ENCODE results near the gene LSM4. TPM values are rescaled to one million over a fixed set of nuclear protein-coding genes. Genes with fewer than 3 reads are reported as not detected.

Gene LSM4
- total and polyA plus RNA-seq, 2 experiments from 2014 or later = 591 to 637 TPM

DNA sequence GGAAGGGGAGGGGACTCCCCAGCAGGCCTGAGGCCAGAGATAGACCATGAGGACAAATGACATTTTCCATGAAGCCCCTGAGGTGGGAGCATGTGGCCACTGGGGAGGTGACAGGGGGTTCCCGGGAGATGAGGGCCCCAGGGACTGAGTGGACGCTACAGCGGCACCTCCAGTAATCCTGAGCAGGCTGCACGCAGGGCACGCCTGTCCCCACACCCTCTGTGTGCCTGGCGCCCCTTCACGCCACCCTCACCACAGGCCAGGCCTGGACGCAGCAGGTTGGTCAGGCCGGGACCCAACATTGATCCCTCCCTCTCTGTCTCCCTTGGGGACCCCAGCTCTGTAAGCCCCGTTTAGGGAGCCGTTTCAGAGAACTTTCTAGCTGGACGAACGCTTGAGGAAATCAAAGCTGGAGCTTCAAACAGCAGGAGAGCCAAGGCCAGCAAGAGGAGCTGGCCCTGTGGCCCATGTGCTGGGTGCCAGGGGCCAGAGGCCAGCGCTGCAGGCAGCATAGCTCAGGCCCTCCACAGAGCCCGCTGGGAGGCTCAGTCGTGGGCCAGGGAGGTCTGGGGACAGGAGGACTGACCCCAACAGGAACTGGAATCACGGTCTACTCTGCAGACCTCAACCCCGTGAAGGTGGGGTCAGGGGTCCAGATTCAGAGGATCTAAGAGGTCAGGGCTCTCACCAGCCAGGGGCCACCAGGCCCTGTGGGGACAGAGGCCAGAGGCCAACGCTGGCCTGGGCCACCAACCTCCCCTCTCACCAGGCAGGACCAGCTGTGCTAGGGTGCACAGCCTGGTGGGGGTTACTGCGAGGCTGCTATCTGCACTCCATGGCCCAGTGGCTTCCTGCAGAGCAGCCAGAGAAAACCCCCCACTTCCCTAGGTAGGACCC lies 14.6 kb downstream of the LSM4 start:
- DNase-seq (ENCODE audit: low spot score) (no peak), ATAC-seq (no peak)
- no peak overlapping the region for H3K4me3 Mint-ChIP-seq
- Histone ChIP-seq H3K4me2 (no peak overlapping the region), H3K27ac (ENCODE audit: low read depth) (no peak overlapping the region), H3K36me3 (ENCODE audit: insufficient read depth) (peaks cover 12% of the 10 kb centered on the region; the same call in 1 of the 2 replicates), H2AFZ (no peak overlapping the region), H4K20me1 (replicated peaks; ENCODE audit: insufficient read depth) (peaks cover under 1% of the 10 kb centered on the region; the same call in 1 of the 2 replicates), H3K9me2 (ENCODE audit: insufficient read depth) (no peaks in the 10 kb centered on the region), H3K27me3 (ENCODE audit: insufficient read depth) (no peaks in the 10 kb centered on the region), H3K4me3 (no peak overlapping the region), H3F3A (replicated peaks; ENCODE audit: low read depth) (peaks cover 36% of the 10 kb centered on the region), H3K4me1 (ENCODE audit: insufficient read depth) (peaks cover 29% of the 10 kb centered on the region), H3K79me2 (replicated peaks; ENCODE audit: insufficient read depth) (0 out of 2 replicates have a peak, but pooled peaks cover 8% of the 10 kb centered on the region)
- TF ChIP-seq STAT1 (IDR thresholded peaks at IDR 0.05; ENCODE audit: unreplicated experiment) = no peak
- TF ChIP-seq ZNF331 (CRISPR knock-in tag; IDR thresholded peaks at IDR 0.05; ENCODE audit: low read depth) = no peak
- TF ChIP-seq EZH2phosphoT487 (IDR thresholded peaks at IDR 0.05; ENCODE audit: unreplicated experiment) = no peak
- TF ChIP-seq, protein P1, sequence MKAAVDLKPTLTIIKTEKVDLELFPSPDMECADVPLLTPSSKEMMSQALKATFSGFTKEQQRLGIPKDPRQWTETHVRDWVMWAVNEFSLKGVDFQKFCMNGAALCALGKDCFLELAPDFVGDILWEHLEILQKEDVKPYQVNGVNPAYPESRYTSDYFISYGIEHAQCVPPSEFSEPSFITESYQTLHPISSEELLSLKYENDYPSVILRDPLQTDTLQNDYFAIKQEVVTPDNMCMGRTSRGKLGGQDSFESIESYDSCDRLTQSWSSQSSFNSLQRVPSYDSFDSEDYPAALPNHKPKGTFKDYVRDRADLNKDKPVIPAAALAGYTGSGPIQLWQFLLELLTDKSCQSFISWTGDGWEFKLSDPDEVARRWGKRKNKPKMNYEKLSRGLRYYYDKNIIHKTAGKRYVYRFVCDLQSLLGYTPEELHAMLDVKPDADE (IDR thresholded peaks at IDR 0.05) = no peak
- no peak for TF ChIP-seq ZNF114 (CRISPR knock-in tag; IDR thresholded peaks at IDR 0.05)
- TF ChIP-seq NANOG (IDR thresholded peaks at IDR 0.05; ENCODE audit: borderline replicate concordance) = no peak
- no peak; the same call in 1 of the 2 replicates for TF ChIP-seq POLR2AphosphoS5 (IDR thresholded peaks at IDR 0.05; ENCODE audit: low read depth)
- TF ChIP-seq, protein P2, sequence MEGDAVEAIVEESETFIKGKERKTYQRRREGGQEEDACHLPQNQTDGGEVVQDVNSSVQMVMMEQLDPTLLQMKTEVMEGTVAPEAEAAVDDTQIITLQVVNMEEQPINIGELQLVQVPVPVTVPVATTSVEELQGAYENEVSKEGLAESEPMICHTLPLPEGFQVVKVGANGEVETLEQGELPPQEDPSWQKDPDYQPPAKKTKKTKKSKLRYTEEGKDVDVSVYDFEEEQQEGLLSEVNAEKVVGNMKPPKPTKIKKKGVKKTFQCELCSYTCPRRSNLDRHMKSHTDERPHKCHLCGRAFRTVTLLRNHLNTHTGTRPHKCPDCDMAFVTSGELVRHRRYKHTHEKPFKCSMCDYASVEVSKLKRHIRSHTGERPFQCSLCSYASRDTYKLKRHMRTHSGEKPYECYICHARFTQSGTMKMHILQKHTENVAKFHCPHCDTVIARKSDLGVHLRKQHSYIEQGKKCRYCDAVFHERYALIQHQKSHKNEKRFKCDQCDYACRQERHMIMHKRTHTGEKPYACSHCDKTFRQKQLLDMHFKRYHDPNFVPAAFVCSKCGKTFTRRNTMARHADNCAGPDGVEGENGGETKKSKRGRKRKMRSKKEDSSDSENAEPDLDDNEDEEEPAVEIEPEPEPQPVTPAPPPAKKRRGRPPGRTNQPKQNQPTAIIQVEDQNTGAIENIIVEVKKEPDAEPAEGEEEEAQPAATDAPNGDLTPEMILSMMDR (conservative IDR thresholded peaks at IDR 0.05; ENCODE audit: low read depth in 2 of 2) = no peak
- no peak for TF ChIP-seq EZH2 (IDR thresholded peaks at IDR 0.05; ENCODE audit: low read depth, unreplicated experiment)
- no peak for TF ChIP-seq CREB1 (CRISPR knock-in tag; IDR thresholded peaks at IDR 0.05; ENCODE audit: low read depth)
- TF ChIP-seq, protein P3, sequence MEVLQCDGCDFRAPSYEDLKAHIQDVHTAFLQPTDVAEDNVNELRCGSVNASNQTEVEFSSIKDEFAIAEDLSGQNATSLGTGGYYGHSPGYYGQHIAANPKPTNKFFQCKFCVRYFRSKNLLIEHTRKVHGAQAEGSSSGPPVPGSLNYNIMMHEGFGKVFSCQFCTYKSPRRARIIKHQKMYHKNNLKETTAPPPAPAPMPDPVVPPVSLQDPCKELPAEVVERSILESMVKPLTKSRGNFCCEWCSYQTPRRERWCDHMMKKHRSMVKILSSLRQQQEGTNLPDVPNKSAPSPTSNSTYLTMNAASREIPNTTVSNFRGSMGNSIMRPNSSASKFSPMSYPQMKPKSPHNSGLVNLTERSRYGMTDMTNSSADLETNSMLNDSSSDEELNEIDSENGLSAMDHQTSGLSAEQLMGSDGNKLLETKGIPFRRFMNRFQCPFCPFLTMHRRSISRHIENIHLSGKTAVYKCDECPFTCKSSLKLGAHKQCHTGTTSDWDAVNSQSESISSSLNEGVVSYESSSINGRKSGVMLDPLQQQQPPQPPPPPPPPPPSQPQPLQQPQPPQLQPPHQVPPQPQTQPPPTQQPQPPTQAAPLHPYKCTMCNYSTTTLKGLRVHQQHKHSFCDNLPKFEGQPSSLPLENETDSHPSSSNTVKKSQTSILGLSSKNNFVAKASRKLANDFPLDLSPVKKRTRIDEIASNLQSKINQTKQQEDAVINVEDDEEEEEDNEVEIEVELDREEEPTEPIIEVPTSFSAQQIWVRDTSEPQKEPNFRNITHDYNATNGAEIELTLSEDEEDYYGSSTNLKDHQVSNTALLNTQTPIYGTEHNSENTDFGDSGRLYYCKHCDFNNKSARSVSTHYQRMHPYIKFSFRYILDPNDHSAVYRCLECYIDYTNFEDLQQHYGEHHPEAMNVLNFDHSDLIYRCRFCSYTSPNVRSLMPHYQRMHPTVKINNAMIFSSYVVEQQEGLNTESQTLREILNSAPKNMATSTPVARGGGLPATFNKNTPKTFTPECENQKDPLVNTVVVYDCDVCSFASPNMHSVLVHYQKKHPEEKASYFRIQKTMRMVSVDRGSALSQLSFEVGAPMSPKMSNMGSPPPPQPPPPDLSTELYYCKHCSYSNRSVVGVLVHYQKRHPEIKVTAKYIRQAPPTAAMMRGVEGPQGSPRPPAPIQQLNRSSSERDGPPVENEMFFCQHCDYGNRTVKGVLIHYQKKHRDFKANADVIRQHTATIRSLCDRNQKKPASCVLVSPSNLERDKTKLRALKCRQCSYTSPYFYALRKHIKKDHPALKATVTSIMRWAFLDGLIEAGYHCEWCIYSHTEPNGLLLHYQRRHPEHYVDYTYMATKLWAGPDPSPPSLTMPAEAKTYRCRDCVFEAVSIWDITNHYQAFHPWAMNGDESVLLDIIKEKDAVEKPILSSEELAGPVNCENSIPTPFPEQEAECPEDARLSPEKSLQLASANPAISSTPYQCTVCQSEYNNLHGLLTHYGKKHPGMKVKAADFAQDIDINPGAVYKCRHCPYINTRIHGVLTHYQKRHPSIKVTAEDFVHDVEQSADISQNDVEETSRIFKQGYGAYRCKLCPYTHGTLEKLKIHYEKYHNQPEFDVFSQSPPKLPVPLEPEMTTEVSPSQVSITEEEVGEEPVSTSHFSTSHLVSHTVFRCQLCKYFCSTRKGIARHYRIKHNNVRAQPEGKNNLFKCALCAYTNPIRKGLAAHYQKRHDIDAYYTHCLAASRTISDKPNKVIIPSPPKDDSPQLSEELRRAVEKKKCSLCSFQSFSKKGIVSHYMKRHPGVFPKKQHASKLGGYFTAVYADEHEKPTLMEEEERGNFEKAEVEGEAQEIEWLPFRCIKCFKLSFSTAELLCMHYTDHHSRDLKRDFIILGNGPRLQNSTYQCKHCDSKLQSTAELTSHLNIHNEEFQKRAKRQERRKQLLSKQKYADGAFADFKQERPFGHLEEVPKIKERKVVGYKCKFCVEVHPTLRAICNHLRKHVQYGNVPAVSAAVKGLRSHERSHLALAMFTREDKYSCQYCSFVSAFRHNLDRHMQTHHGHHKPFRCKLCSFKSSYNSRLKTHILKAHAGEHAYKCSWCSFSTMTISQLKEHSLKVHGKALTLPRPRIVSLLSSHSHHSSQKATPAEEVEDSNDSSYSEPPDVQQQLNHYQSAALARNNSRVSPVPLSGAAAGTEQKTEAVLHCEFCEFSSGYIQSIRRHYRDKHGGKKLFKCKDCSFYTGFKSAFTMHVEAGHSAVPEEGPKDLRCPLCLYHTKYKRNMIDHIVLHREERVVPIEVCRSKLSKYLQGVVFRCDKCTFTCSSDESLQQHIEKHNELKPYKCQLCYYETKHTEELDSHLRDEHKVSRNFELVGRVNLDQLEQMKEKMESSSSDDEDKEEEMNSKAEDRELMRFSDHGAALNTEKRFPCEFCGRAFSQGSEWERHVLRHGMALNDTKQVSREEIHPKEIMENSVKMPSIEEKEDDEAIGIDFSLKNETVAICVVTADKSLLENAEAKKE (CRISPR knock-in tag; IDR thresholded peaks at IDR 0.05) = no peak
- TF ChIP-seq, protein P4, sequence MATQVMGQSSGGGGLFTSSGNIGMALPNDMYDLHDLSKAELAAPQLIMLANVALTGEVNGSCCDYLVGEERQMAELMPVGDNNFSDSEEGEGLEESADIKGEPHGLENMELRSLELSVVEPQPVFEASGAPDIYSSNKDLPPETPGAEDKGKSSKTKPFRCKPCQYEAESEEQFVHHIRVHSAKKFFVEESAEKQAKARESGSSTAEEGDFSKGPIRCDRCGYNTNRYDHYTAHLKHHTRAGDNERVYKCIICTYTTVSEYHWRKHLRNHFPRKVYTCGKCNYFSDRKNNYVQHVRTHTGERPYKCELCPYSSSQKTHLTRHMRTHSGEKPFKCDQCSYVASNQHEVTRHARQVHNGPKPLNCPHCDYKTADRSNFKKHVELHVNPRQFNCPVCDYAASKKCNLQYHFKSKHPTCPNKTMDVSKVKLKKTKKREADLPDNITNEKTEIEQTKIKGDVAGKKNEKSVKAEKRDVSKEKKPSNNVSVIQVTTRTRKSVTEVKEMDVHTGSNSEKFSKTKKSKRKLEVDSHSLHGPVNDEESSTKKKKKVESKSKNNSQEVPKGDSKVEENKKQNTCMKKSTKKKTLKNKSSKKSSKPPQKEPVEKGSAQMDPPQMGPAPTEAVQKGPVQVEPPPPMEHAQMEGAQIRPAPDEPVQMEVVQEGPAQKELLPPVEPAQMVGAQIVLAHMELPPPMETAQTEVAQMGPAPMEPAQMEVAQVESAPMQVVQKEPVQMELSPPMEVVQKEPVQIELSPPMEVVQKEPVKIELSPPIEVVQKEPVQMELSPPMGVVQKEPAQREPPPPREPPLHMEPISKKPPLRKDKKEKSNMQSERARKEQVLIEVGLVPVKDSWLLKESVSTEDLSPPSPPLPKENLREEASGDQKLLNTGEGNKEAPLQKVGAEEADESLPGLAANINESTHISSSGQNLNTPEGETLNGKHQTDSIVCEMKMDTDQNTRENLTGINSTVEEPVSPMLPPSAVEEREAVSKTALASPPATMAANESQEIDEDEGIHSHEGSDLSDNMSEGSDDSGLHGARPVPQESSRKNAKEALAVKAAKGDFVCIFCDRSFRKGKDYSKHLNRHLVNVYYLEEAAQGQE (IDR thresholded peaks at IDR 0.05; ENCODE audit: unreplicated experiment) = no peak
- TF ChIP-seq JUNB (IDR thresholded peaks at IDR 0.05; ENCODE audit: unreplicated experiment) = no peak
- no peak overlapping the region for H3K27ac Mint-ChIP-seq
- H3K4me1 Mint-ChIP-seq = peaks cover 32% of the 10 kb centered on the region
- H3K36me3 Mint-ChIP-seq (ENCODE audit: low read depth) = peaks cover 40% of the 10 kb centered on the region
- peaks cover 21% of the 10 kb centered on the region for H3K27me3 Mint-ChIP-seq (ENCODE audit: insufficient read depth, low read depth, poor library complexity)
- no peaks in the 10 kb centered on the region for H3K9me3 Mint-ChIP-seq

Data from GM23338 (cell line).